Measurements from ENCODE around the gene SLPI. TPM values are rescaled to one million over a fixed set of nuclear protein-coding genes. Genes with fewer than 3 reads are reported as not detected.

SLPI gene
- 10 to 100 TPM in 4 of 6 donors, 1 to 10 TPM in 2; 4.4 to 51.1 (median 24.1) TPM for total RNA-seq
- polyA plus RNA-seq = 10 to 100 TPM; 27.3 to 49.4 TPM

GRCh38 chr20:45254383-45255262 lies at the start of gene SLPI:
TSS of gene SLPI (minus strand) at chr20:45254564. CDS start at chr20:45254543, 21 bp downstream.
- WGBS, 2 donors = 34 to 36% methylated on average over 7 of the region's 7 CpGs
- no peaks in the 10 kb centered on the region for H3K36me3 ChIP-seq
- DNase-seq (peak in 5 of 6 donors; percentile 50 to 68 (median 61)), FAIRE-seq (no peak), ATAC-seq (peak; percentile 88 to 95 (median 92))
- no peaks in the 10 kb centered on the region for H3K27me3 ChIP-seq
- no peak for TF ChIP-seq CTCF (IDR thresholded peaks at IDR 0.05)
- H3K9me3 ChIP-seq = no peaks in the 10 kb centered on the region
- no peak within 1 kb of the TSS for H3K4me3 ChIP-seq
- intact Hi-C loops (cut with DNase I) = no loop called here
- peak within 1 kb of the TSS; percentile 40 to 71 (median 64) for H3K27ac ChIP-seq
- peaks cover 4 to 7% (median 5%) of the 10 kb centered on the region in 3 donors for H3K4me1 ChIP-seq

DNA sequence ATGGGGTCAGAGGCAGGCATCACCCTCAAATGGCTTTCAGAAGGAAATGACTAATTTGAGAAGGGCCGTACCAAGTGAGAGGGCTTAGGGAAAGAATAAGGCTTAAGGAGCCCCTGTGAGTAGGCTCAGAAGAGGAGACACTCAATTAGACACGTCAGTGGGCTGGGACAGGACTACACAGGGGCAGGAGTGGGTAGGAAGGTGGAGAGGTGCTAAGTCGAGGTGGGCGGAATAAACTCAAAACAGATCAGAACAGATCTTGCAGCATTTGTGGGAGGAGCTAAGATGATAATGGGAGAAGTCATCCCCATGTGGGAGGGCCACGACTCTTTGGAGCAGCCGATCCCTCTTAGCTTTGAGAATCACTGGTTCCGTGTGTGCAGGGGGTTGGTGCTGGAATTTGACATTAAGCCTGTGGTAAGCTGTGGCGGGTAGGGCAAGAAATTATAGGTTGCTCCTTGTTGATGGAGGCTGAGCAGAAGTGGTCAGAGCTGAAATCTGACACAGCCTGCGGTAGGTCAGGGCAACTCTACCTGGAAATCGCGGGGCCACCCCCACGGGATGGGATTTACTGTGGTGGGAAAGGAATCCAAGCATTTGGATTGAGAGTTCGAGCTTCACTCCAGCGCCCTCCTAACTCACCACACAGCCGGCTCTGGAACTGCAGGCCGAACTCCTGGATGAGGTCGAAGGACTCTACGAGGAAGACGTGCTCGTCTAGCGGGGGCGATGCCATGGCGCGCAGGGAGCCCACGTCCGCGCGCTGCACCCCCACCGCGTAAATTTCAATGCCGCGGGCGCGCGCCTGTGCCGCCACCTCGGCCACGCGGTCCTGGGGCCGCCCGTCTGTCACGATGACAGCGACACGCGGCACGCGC lies 49.5 kb upstream of the SLPI start:
- intact Hi-C loops (cut with DNase I) = no loop called here
- no peaks in the 10 kb centered on the region for H3K27me3 ChIP-seq

GRCh38 chr20:45301824-45302271 lies 47.5 kb upstream of the SLPI start:
- Histone ChIP-seq H3K27ac (no peak overlapping the region), H3K36me3 (no peaks in the 10 kb centered on the region), H3K4me1 (peaks cover 5 to 10% (median 9%) of the 10 kb centered on the region in 3 donors), H3K27me3 (no peaks in the 10 kb centered on the region), H3K9me3 (no peaks in the 10 kb centered on the region), H3K4me3 (no peak overlapping the region)
- ATAC-seq (no peak), FAIRE-seq (no peak), DNase-seq (no peak)
- no peak for TF ChIP-seq CTCF (IDR thresholded peaks at IDR 0.05)
- intact Hi-C loops (cut with DNase I) = no loop called here
- WGBS, 2 donors = 68 to 75% methylated on average over 5 of the region's 5 CpGs

More for the DNA sequence above, 49.5 kb upstream of the SLPI start:
- Histone ChIP-seq H3K4me3 (no peak overlapping the region), H3K4me1 (peaks cover 5 to 10% (median 9%) of the 10 kb centered on the region in 3 donors), H3K9me3 (no peaks in the 10 kb centered on the region), H3K27ac (no peak overlapping the region), H3K36me3 (no peaks in the 10 kb centered on the region)
- 83 to 84% methylated on average over 47 of the region's 47 CpGs for WGBS, 2 donors
- ATAC-seq = no peak
- no peak for TF ChIP-seq CTCF (IDR thresholded peaks at IDR 0.05)
- DNase-seq = peak in 2 of 6 donors; percentile 34 to 64
- no peak for FAIRE-seq

- FAIRE-seq (no peak), ATAC-seq (no peak), DNase-seq (peak in 1 of 6 donors; percentile 27)
- Histone ChIP-seq H3K27ac (no peak overlapping the region), H3K4me1 (peaks cover 2 to 9% (median 5%) of the 10 kb centered on the region in 3 donors), H3K27me3 (no peaks in the 10 kb centered on the region), H3K4me3 (no peak overlapping the region), H3K9me3 (no peaks in the 10 kb centered on the region), H3K36me3 (no peaks in the 10 kb centered on the region)
- WGBS, 2 donors = 61 to 73% methylated on average over 4 of the region's 4 CpGs
- intact Hi-C loops (cut with DNase I) = no loop called here
- TF ChIP-seq CTCF (IDR thresholded peaks at IDR 0.05) = no peak
Observed at GRCh38 chr20:45300961-45301360, 46.6 kb upstream of the SLPI start.
